GM23338 (cell line): ENCODE measurements around the gene EPHA5. TPM values are rescaled to one million over a fixed set of nuclear protein-coding genes. Genes with fewer than 3 reads are reported as not detected.

Source experiments
- ATAC-seq: fragments of 200-7000 bp; cut with Tn5 transposase; 3 replicates; pipeline ENCODE4 v1.9.1; 2020
- DNase-seq: peaks from one replicate; pipeline ENCODE4 v3.0.0-alpha.2; 2015; ENCODE audit warnings: low spot score
- H2AFZ ChIP-seq: fragments of 200-600 bp; sonication (generic); 2 replicates; pipeline ENCODE4 v1.8.0; 2016; ENCODE audit warnings: antibody characterized with exemption, mild to moderate bottlenecking, moderate library complexity
- H3F3A ChIP-seq: fragments of 200-600 bp; sonication (generic); replicated peaks from 2 replicates; pipeline ENCODE4 v1.8.0; 2017; ENCODE audit warnings: antibody characterized with exemption, mixed run types, low read depth
- H3K27ac ChIP-seq: fragments of 200-600 bp; sonication (generic); 2 replicates; pipeline ENCODE4 v1.6.1; 2016; ENCODE audit warnings: low read depth
- H3K27me3 ChIP-seq: fragments of 200-600 bp; sonication (generic); 2 replicates; pipeline ENCODE4 v1.8.0; 2016; ENCODE audit warnings: mild to moderate bottlenecking, mixed run types, moderate library complexity; ENCODE audit not compliant: insufficient read depth
- H3K36me3 ChIP-seq: fragments of 200-600 bp; sonication (generic); 2 replicates; pipeline ENCODE4 v1.8.0; 2016; ENCODE audit warnings: mild to moderate bottlenecking; ENCODE audit not compliant: insufficient read depth
- H3K4me1 ChIP-seq: fragments of 200-600 bp; sonication (generic); 2 replicates; pipeline ENCODE4 v1.8.0; 2016; ENCODE audit warnings: mild to moderate bottlenecking, moderate library complexity; ENCODE audit not compliant: insufficient read depth
- H3K4me2 ChIP-seq: fragments of 200-600 bp; sonication (generic); 2 replicates; pipeline ENCODE4 v1.7.1; 2017; ENCODE audit warnings: mixed run types
- H3K4me3 ChIP-seq: fragments of 200-600 bp; sonication (generic); 2 replicates; pipeline ENCODE4 v1.6.1; 2016; ENCODE audit warnings: mixed run types
- H3K79me2 ChIP-seq: fragments of 200-600 bp; sonication (generic); replicated peaks from 2 replicates; pipeline ENCODE4 v1.8.0; 2017; ENCODE audit warnings: mild to moderate bottlenecking; ENCODE audit not compliant: insufficient read depth
- H3K9me2 ChIP-seq: fragments of 200-600 bp; sonication (generic); 2 replicates; pipeline ENCODE4 v1.8.0; 2017; ENCODE audit not compliant: insufficient read depth
- H4K20me1 ChIP-seq: fragments of 200-600 bp; sonication (generic); replicated peaks from 2 replicates; pipeline ENCODE4 v1.8.0; 2017; ENCODE audit warnings: mild to moderate bottlenecking; ENCODE audit not compliant: insufficient read depth
- H3K27ac Mint-ChIP-seq: 2 replicates; pipeline ENCODE4 v1.8.0; 2020; ENCODE audit warnings: inconsistent platforms, mild to moderate bottlenecking, moderate library complexity, mixed read lengths
- H3K27me3 Mint-ChIP-seq: 3 replicates; pipeline ENCODE4 v1.8.0; 2022; ENCODE audit warnings: low read depth, mild to moderate bottlenecking, moderate library complexity, mixed read lengths, inconsistent platforms; ENCODE audit not compliant: insufficient read depth, poor library complexity
- H3K36me3 Mint-ChIP-seq: 3 replicates; pipeline ENCODE4 v1.8.0; 2021; ENCODE audit warnings: low read depth, mild to moderate bottlenecking, inconsistent platforms, moderate library complexity, mixed read lengths
- H3K4me1 Mint-ChIP-seq: 3 replicates; pipeline ENCODE4 v1.8.0; 2020; ENCODE audit warnings: mild to moderate bottlenecking, inconsistent platforms, mixed read lengths
- H3K4me3 Mint-ChIP-seq: 3 replicates; pipeline ENCODE4 v1.8.0; 2021; ENCODE audit warnings: moderate library complexity, mild to moderate bottlenecking, inconsistent platforms, mixed read lengths
- H3K9me3 Mint-ChIP-seq: 3 replicates; pipeline ENCODE4 v1.8.0; 2020; ENCODE audit warnings: moderate library complexity, mild to moderate bottlenecking, inconsistent platforms, mixed read lengths
- CREB1 ChIP-seq: fragments of 250-450 bp; sonication (Bioruptor Pico); IDR thresholded peaks from 2 replicates; pipeline ENCODE4 v1.5.0; 2020; ENCODE audit warnings: low read depth, mild to moderate bottlenecking, moderate library complexity
- CTCF ChIP-seq, 2 experiments: fragments of 200-600 bp in 1 of 2; sonication (generic) in 1 of 2; conservative IDR thresholded peaks; 2 replicates each; pipeline versions ENCODE4 v1.5.1 to v1.6.1; 2016 to 2017; ENCODE audit warnings: antibody characterized with exemption in 2 of 2, low read depth in 2 of 2, mild to moderate bottlenecking in 2 of 2, moderate library complexity in 1 of 2
- EZH2 ChIP-seq: fragments of 200-600 bp; sonication (generic); IDR thresholded peaks from one replicate; pipeline ENCODE4 v1.8.0; 2017; ENCODE audit warnings: antibody characterized with exemption, mild to moderate bottlenecking, low read depth; ENCODE audit not compliant: unreplicated experiment
- EZH2phosphoT487 ChIP-seq: fragments of 200-600 bp; sonication (generic); IDR thresholded peaks from one replicate; pipeline ENCODE4 v1.8.1; 2018; ENCODE audit warnings: antibody characterized with exemption; ENCODE audit not compliant: unreplicated experiment
- JUNB ChIP-seq: IDR thresholded peaks from one replicate; pipeline ENCODE4 v1.6.1; 2016; ENCODE audit warnings: antibody characterized with exemption; ENCODE audit not compliant: unreplicated experiment
- NANOG ChIP-seq: IDR thresholded peaks from 2 replicates; pipeline ENCODE4 v1.6.1; 2016; ENCODE audit warnings: antibody characterized with exemption, borderline replicate concordance
- POLR2AphosphoS5 ChIP-seq: IDR thresholded peaks from 2 replicates; pipeline ENCODE4 v1.6.1; 2016; ENCODE audit warnings: antibody characterized with exemption, low read depth
- STAT1 ChIP-seq: IDR thresholded peaks from one replicate; pipeline ENCODE4 v1.6.1; 2016; ENCODE audit warnings: antibody characterized with exemption; ENCODE audit not compliant: unreplicated experiment
- ZNF114 ChIP-seq: fragments of 250-450 bp; sonication (Bioruptor Pico); IDR thresholded peaks from 2 replicates; pipeline ENCODE4 v1.5.0; 2020; ENCODE audit warnings: mild to moderate bottlenecking, moderate library complexity
- ZNF331 ChIP-seq: fragments of 250-450 bp; sonication (Bioruptor Pico); IDR thresholded peaks from 2 replicates; pipeline ENCODE4 v1.5.0; 2020; ENCODE audit warnings: low read depth, mild to moderate bottlenecking, moderate library complexity
- polyA plus RNA-seq: library from polyadenylated mRNA; unstranded; fragments of >200 nt; fragmentation: Nextera tagmentation; extraction: Ambion mirVana; gene quantifications from 2 replicates; pipeline ENCODE4 v1.2.1, GENCODE V29; 2016
- total RNA-seq: library from RNA; depleted of rRNA; stranded (reverse); fragments of >200 nt; shearing (Covaris generic); gene quantifications from 2 replicates; pipeline ENCODE4 v1.2.3, GENCODE V29; 2014
- TF ChIP-seq, protein P1 (sequence below): IDR thresholded peaks from one replicate; pipeline ENCODE4 v1.6.1; 2018; ENCODE audit warnings: antibody characterized with exemption; ENCODE audit not compliant: unreplicated experiment
- TF ChIP-seq, protein P2 (sequence below): fragments of 250-450 bp; sonication (Bioruptor Pico); IDR thresholded peaks from 2 replicates; pipeline ENCODE4 v1.5.0; 2020; ENCODE audit warnings: mild to moderate bottlenecking, moderate library complexity
- TF ChIP-seq, protein P3 (sequence below): IDR thresholded peaks from 2 replicates; pipeline ENCODE4 v1.6.1; 2016; ENCODE audit warnings: antibody characterized with exemption

EPHA5 gene
- total and polyA plus RNA-seq, 2 experiments from 2014 or later: 0.05 to 0.24 TPM

- no peaks in the 10 kb centered on the region for H4K20me1 ChIP-seq
- no peaks in the 10 kb centered on the region for H3K9me2 ChIP-seq
- no peaks in the 10 kb centered on the region for H3K36me3 ChIP-seq
- H3K4me1 Mint-ChIP-seq: peaks cover 26% of the 10 kb centered on the region
- H3K27me3 Mint-ChIP-seq: no peaks in the 10 kb centered on the region
- H3K36me3 Mint-ChIP-seq: no peaks in the 10 kb centered on the region
- no peak overlapping the region for H3K27ac Mint-ChIP-seq
- no peak overlapping the region for H3K27ac ChIP-seq
- TF ChIP-seq EZH2 (no peak), STAT1 (no peak), JUNB (no peak), CTCF (conservative IDR thresholded peaks at IDR 0.05; ENCODE audit: low read depth in 2 of 2) (no peak), CREB1 (no peak), ZNF114 (CRISPR knock-in tag) (no peak), NANOG (no peak), POLR2AphosphoS5 (no peak), ZNF331 (CRISPR knock-in tag) (no peak), EZH2phosphoT487 (no peak)
- TF ChIP-seq, protein P1, sequence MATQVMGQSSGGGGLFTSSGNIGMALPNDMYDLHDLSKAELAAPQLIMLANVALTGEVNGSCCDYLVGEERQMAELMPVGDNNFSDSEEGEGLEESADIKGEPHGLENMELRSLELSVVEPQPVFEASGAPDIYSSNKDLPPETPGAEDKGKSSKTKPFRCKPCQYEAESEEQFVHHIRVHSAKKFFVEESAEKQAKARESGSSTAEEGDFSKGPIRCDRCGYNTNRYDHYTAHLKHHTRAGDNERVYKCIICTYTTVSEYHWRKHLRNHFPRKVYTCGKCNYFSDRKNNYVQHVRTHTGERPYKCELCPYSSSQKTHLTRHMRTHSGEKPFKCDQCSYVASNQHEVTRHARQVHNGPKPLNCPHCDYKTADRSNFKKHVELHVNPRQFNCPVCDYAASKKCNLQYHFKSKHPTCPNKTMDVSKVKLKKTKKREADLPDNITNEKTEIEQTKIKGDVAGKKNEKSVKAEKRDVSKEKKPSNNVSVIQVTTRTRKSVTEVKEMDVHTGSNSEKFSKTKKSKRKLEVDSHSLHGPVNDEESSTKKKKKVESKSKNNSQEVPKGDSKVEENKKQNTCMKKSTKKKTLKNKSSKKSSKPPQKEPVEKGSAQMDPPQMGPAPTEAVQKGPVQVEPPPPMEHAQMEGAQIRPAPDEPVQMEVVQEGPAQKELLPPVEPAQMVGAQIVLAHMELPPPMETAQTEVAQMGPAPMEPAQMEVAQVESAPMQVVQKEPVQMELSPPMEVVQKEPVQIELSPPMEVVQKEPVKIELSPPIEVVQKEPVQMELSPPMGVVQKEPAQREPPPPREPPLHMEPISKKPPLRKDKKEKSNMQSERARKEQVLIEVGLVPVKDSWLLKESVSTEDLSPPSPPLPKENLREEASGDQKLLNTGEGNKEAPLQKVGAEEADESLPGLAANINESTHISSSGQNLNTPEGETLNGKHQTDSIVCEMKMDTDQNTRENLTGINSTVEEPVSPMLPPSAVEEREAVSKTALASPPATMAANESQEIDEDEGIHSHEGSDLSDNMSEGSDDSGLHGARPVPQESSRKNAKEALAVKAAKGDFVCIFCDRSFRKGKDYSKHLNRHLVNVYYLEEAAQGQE: no peak
- TF ChIP-seq, protein P2, sequence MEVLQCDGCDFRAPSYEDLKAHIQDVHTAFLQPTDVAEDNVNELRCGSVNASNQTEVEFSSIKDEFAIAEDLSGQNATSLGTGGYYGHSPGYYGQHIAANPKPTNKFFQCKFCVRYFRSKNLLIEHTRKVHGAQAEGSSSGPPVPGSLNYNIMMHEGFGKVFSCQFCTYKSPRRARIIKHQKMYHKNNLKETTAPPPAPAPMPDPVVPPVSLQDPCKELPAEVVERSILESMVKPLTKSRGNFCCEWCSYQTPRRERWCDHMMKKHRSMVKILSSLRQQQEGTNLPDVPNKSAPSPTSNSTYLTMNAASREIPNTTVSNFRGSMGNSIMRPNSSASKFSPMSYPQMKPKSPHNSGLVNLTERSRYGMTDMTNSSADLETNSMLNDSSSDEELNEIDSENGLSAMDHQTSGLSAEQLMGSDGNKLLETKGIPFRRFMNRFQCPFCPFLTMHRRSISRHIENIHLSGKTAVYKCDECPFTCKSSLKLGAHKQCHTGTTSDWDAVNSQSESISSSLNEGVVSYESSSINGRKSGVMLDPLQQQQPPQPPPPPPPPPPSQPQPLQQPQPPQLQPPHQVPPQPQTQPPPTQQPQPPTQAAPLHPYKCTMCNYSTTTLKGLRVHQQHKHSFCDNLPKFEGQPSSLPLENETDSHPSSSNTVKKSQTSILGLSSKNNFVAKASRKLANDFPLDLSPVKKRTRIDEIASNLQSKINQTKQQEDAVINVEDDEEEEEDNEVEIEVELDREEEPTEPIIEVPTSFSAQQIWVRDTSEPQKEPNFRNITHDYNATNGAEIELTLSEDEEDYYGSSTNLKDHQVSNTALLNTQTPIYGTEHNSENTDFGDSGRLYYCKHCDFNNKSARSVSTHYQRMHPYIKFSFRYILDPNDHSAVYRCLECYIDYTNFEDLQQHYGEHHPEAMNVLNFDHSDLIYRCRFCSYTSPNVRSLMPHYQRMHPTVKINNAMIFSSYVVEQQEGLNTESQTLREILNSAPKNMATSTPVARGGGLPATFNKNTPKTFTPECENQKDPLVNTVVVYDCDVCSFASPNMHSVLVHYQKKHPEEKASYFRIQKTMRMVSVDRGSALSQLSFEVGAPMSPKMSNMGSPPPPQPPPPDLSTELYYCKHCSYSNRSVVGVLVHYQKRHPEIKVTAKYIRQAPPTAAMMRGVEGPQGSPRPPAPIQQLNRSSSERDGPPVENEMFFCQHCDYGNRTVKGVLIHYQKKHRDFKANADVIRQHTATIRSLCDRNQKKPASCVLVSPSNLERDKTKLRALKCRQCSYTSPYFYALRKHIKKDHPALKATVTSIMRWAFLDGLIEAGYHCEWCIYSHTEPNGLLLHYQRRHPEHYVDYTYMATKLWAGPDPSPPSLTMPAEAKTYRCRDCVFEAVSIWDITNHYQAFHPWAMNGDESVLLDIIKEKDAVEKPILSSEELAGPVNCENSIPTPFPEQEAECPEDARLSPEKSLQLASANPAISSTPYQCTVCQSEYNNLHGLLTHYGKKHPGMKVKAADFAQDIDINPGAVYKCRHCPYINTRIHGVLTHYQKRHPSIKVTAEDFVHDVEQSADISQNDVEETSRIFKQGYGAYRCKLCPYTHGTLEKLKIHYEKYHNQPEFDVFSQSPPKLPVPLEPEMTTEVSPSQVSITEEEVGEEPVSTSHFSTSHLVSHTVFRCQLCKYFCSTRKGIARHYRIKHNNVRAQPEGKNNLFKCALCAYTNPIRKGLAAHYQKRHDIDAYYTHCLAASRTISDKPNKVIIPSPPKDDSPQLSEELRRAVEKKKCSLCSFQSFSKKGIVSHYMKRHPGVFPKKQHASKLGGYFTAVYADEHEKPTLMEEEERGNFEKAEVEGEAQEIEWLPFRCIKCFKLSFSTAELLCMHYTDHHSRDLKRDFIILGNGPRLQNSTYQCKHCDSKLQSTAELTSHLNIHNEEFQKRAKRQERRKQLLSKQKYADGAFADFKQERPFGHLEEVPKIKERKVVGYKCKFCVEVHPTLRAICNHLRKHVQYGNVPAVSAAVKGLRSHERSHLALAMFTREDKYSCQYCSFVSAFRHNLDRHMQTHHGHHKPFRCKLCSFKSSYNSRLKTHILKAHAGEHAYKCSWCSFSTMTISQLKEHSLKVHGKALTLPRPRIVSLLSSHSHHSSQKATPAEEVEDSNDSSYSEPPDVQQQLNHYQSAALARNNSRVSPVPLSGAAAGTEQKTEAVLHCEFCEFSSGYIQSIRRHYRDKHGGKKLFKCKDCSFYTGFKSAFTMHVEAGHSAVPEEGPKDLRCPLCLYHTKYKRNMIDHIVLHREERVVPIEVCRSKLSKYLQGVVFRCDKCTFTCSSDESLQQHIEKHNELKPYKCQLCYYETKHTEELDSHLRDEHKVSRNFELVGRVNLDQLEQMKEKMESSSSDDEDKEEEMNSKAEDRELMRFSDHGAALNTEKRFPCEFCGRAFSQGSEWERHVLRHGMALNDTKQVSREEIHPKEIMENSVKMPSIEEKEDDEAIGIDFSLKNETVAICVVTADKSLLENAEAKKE (CRISPR knock-in tag): no peak
- TF ChIP-seq, protein P3, sequence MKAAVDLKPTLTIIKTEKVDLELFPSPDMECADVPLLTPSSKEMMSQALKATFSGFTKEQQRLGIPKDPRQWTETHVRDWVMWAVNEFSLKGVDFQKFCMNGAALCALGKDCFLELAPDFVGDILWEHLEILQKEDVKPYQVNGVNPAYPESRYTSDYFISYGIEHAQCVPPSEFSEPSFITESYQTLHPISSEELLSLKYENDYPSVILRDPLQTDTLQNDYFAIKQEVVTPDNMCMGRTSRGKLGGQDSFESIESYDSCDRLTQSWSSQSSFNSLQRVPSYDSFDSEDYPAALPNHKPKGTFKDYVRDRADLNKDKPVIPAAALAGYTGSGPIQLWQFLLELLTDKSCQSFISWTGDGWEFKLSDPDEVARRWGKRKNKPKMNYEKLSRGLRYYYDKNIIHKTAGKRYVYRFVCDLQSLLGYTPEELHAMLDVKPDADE: no peak
- H3K27me3 ChIP-seq: no peaks in the 10 kb centered on the region
- H3F3A ChIP-seq: no peaks in the 10 kb centered on the region
- H3K79me2 ChIP-seq: no peaks in the 10 kb centered on the region
- H3K9me3 Mint-ChIP-seq: no peaks in the 10 kb centered on the region
- H3K4me2 ChIP-seq: no peak overlapping the region
- H3K4me1 ChIP-seq: peaks cover 8% of the 10 kb centered on the region; the same call in 1 of the 2 replicates
- H2AFZ ChIP-seq: no peak overlapping the region
- DNase-seq (no peak), ATAC-seq (no peak)
- no peak overlapping the region for H3K4me3 ChIP-seq
- no peak overlapping the region for H3K4me3 Mint-ChIP-seq
Observed at GRCh38 chr4:65561164-65561563, 109.1 kb downstream of the EPHA5 start.
